HepG2 (cell line): ENCODE results near the gene CCDC59. TPM values are rescaled to one million over a fixed set of nuclear protein-coding genes. Genes with fewer than 3 reads are reported as not detected.

Experiments
- ATF6 ChIP-seq: sonication (generic); formaldehyde crosslinking; conservative IDR thresholded peaks from 2 replicates; pipeline ENCODE4 v1.4.0; 2020; ENCODE audit warnings: missing genetic modification reagents
- CEBPB ChIP-seq: IDR thresholded peaks from 2 replicates; pipeline ENCODE4 v1.6.1; 2011; ENCODE audit warnings: low read depth, low read length, improper control_type of control experiment, borderline replicate concordance
- CREBL2 ChIP-seq: sonication (generic); formaldehyde crosslinking; IDR thresholded peaks from 2 replicates; pipeline ENCODE4 v1.8.1; 2023; ENCODE audit warnings: missing genetic modification reagents, mild to moderate bottlenecking, borderline replicate concordance
- DNMT1 ChIP-seq: sonication (generic); formaldehyde crosslinking; IDR thresholded peaks from 2 replicates; pipeline ENCODE4 v1.5.1; 2020; ENCODE audit warnings: mild to moderate bottlenecking, missing genetic modification reagents
- ELF4 ChIP-seq: sonication (generic); formaldehyde crosslinking; IDR thresholded peaks from 2 replicates; pipeline ENCODE4 v1.5.0; 2020; ENCODE audit warnings: missing genetic modification reagents, mild to moderate bottlenecking, moderate library complexity, borderline replicate concordance
- ERF ChIP-seq: IDR thresholded peaks from 2 replicates; pipeline ENCODE4 v1.6.1; 2018; ENCODE audit warnings: missing biosample characterization, missing genetic modification reagents
- FOXO1 ChIP-seq: sonication (generic); formaldehyde crosslinking; IDR thresholded peaks from 2 replicates; pipeline ENCODE4 v1.4.0; 2020; ENCODE audit warnings: missing genetic modification reagents
- FUBP1 ChIP-seq: sonication (generic); formaldehyde crosslinking; IDR thresholded peaks from 2 replicates; pipeline ENCODE4 v1.5.1; 2020; ENCODE audit warnings: missing genetic modification reagents, mild to moderate bottlenecking, borderline replicate concordance
- HHEX ChIP-seq: IDR thresholded peaks from 2 replicates; pipeline ENCODE4 v1.6.1; 2016; ENCODE audit warnings: control low read depth
- KLF11 ChIP-seq: IDR thresholded peaks from 2 replicates; pipeline ENCODE4 v1.6.1; 2016; ENCODE audit warnings: missing compliant biosample characterization
- MIER2 ChIP-seq: IDR thresholded peaks from 2 replicates; pipeline ENCODE4 v1.6.1; 2016; ENCODE audit warnings: missing biosample characterization, missing genetic modification reagents
- RARA ChIP-seq: IDR thresholded peaks from 2 replicates; pipeline ENCODE4 v1.6.1; 2016; ENCODE audit warnings: missing genetic modification reagents, missing compliant biosample characterization
- SMYD3 ChIP-seq: sonication (generic); formaldehyde crosslinking; IDR thresholded peaks from 2 replicates; pipeline ENCODE4 v1.8.1; 2023; ENCODE audit warnings: mild to moderate bottlenecking, missing genetic modification reagents
- SRSF4 ChIP-seq: fragments of 200-400 bp; formaldehyde crosslinking; IDR thresholded peaks from one replicate; pipeline ENCODE4 v1.6.1; 2018; ENCODE audit warnings: mild to moderate bottlenecking, low read depth, low read length, moderate library complexity; ENCODE audit not compliant: poor library complexity, severe bottlenecking
- TP53 ChIP-seq: sonication (generic); formaldehyde crosslinking; conservative IDR thresholded peaks from 2 replicates; pipeline ENCODE4 v1.4.0; 2020; ENCODE audit warnings: missing genetic modification reagents
- ZFP36L2 ChIP-seq: sonication (generic); formaldehyde crosslinking; IDR thresholded peaks from 2 replicates; pipeline ENCODE4 v1.4.0; 2020; ENCODE audit warnings: missing genetic modification reagents
- ZFX ChIP-seq: sonication (generic); formaldehyde crosslinking; IDR thresholded peaks from 2 replicates; pipeline ENCODE4 v1.4.0; 2020; ENCODE audit warnings: mild to moderate bottlenecking, low read depth, missing genetic modification reagents, moderate library complexity
- ZNF337 ChIP-seq: sonication (generic); formaldehyde crosslinking; IDR thresholded peaks from 2 replicates; pipeline ENCODE4 v1.5.1; 2020; ENCODE audit warnings: missing genetic modification reagents, low read depth, mild to moderate bottlenecking, borderline replicate concordance
- ZNF343 ChIP-seq: sonication (generic); formaldehyde crosslinking; IDR thresholded peaks from 2 replicates; pipeline ENCODE4 v1.4.0; 2020; ENCODE audit warnings: mild to moderate bottlenecking, missing genetic modification reagents
- ZNF512 ChIP-seq: sonication (generic); formaldehyde crosslinking; IDR thresholded peaks from 2 replicates; pipeline ENCODE4 v1.4.0; 2020; ENCODE audit warnings: mild to moderate bottlenecking, missing genetic modification reagents
- ZNF562 ChIP-seq: sonication (generic); formaldehyde crosslinking; IDR thresholded peaks from 2 replicates; pipeline ENCODE4 v1.8.0; 2022; ENCODE audit warnings: missing genetic modification reagents, borderline replicate concordance
- ZNF589 ChIP-seq: sonication (generic); formaldehyde crosslinking; conservative IDR thresholded peaks from 2 replicates; pipeline ENCODE4 v1.8.0; 2022; ENCODE audit warnings: mild to moderate bottlenecking, moderate library complexity, missing genetic modification reagents
- ZNF652 ChIP-seq: IDR thresholded peaks from 2 replicates; pipeline ENCODE4 v1.6.1; 2016; ENCODE audit warnings: low read depth, borderline replicate concordance
- ZNF790 ChIP-seq: sonication (generic); formaldehyde crosslinking; IDR thresholded peaks from 2 replicates; pipeline ENCODE4 v1.8.0; 2022; ENCODE audit warnings: missing genetic modification reagents, mild to moderate bottlenecking, borderline replicate concordance
- ZSCAN29 ChIP-seq: sonication (generic); formaldehyde crosslinking; conservative IDR thresholded peaks from 2 replicates; pipeline ENCODE4 v1.4.0; 2020; ENCODE audit warnings: mild to moderate bottlenecking, missing genetic modification reagents
- polyA plus RNA-seq, 8 experiments: library from polyadenylated mRNA; depleted of rRNA in 3 of 8; stranded (reverse) in 7 of 8; unstranded in 1 of 8; fragments of >200 nt; fragmentation: Illumina TruSeq in 4 of 8; extraction: Trizol in 4 of 8; gene quantifications; 2 replicates each; pipeline versions ENCODE4 v1.2.1 to v1.2.3, GENCODE V29; 2011 to 2016; ENCODE audit warnings: low read depth in 4 of 8, missing spikeins in 1 of 8, mixed read lengths in 1 of 8; ENCODE audit not compliant: insufficient read depth in 1 of 8
- total RNA-seq, 5 experiments: library from RNA; depleted of rRNA; stranded (reverse); fragments of >200 nt; fragmentation: Illumina TruSeq; extraction: Trizol; gene quantifications; 2 replicates each; pipeline ENCODE4 v1.2.3, GENCODE V29; 2016; ENCODE audit warnings: low read depth in 1 of 5

Gene CCDC59
- total and polyA plus RNA-seq, 2 of the 13 experiments (the other 11 are each of a cell fraction or from before 2014, with no cell fraction given): 16.1 to 81.3 TPM

GRCh38 chr12:82358200-82359114 lies at the start of gene CCDC59, which contains the start of gene METTL25 (continued):
- no peak for TF ChIP-seq RARA (CRISPR knock-in tag)
- TF ChIP-seq FOXO1 (CRISPR knock-in tag): peak; percentile 55
- peak; percentile 94 for TF ChIP-seq ERF
- no peak for TF ChIP-seq SRSF4
- TF ChIP-seq ZNF343 (CRISPR knock-in tag): no peak; the same call in 1 of the 2 replicates
- no peak; the same call in 1 of the 2 replicates for TF ChIP-seq ZNF652 (CRISPR knock-in tag)
- peak; percentile 85 for TF ChIP-seq DNMT1
- TF ChIP-seq CEBPB: peak; percentile 18; the same call in 1 of the 2 replicates
- TF ChIP-seq ZSCAN29: no peak
- peak; percentile 92 for TF ChIP-seq ZFX (CRISPR knock-in tag)
- no peak for TF ChIP-seq ZNF512 (CRISPR knock-in tag)
- TF ChIP-seq ATF6 (CRISPR knock-in tag): no peak
- peak; percentile 97 for TF ChIP-seq TP53 (CRISPR knock-in tag)
- peak; percentile 83 for TF ChIP-seq KLF11
- TF ChIP-seq MIER2 (CRISPR knock-in tag): 0 out of 2 replicates have a peak, but pooled peaks have one; percentile 73
- peak; percentile 61; the same call in 1 of the 2 replicates for TF ChIP-seq ZNF589
- TF ChIP-seq FUBP1: peak; percentile 78; the same call in 1 of the 2 replicates
- TF ChIP-seq ZNF562 (CRISPR knock-in tag): no peak
- TF ChIP-seq ELF4 (CRISPR knock-in tag): no peak
- no peak; the same call in 1 of the 2 replicates for TF ChIP-seq CREBL2
- TF ChIP-seq ZNF790 (CRISPR knock-in tag): 0 out of 2 replicates have a peak, but pooled peaks have one; percentile 68
- no peak; the same call in 1 of the 2 replicates for TF ChIP-seq ZFP36L2
- peak; percentile 42 for TF ChIP-seq SMYD3 (CRISPR knock-in tag)
- peak; percentile 24 for TF ChIP-seq HHEX (CRISPR knock-in tag)
- no peak for TF ChIP-seq ZNF337
